GM18498 (cell line): ENCODE data around the gene NANS.
"Not testable (repeated sequence)": the region's sequence is repeated elsewhere in the genome, so short reads cannot be mapped to it uniquely, and the experiment has no call there.

ENCODE experiments used
- ATAC-seq: cut with Tn5 transposase; IDR thresholded peaks from one replicate; pipeline ENCODE4 v1.9.1; 2021; ENCODE audit warnings: mild to moderate bottlenecking, moderate library complexity; ENCODE audit not compliant: unreplicated experiment

The NANS gene, protein sequence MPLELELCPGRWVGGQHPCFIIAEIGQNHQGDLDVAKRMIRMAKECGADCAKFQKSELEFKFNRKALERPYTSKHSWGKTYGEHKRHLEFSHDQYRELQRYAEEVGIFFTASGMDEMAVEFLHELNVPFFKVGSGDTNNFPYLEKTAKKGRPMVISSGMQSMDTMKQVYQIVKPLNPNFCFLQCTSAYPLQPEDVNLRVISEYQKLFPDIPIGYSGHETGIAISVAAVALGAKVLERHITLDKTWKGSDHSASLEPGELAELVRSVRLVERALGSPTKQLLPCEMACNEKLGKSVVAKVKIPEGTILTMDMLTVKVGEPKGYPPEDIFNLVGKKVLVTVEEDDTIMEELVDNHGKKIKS

DNA sequence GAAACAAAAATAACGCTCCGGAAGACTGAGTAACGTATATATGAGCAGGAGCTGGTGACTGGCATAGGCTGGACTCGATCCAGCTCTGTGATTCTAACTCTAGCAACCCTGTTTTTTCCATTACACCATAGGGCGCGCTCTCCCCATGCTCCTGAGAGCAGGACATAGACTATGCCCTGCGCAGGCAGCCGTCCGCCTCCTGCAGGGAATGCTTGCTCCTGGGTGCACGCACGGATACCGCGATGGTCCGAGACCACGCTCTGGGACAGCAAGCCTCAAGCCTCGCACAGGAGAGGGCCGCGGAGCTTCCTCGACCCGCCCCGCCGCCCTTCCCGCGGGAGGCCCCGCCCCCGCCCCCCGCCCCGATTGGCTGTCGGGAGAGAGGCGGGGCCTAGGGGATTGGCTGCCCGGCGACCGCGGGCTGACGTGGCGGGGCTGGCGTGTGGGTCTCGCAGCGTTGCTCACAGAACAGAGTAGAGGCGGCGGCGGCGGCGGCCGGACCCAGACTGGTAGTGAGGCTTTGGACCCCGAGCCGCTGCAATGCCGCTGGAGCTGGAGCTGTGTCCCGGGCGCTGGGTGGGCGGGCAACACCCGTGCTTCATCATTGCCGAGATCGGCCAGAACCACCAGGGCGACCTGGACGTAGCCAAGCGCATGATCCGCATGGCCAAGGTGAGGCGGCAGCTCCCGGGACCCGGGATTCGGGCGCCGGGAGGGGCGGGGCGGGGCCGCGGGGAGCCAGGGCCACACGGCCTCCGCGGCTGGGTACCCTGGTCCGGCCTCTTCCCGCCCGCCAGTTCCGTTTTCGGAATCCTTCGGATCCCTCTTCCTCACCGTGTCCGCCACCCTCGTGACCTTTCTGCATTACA is at the start of gene NANS:
Gene NANS, plus strand, starts transcription at position 464 of the 869 bp plus-strand sequence. Its CDS starts 77 bp downstream, at position 541.
- peak; percentile 96 for ATAC-seq

DNA sequence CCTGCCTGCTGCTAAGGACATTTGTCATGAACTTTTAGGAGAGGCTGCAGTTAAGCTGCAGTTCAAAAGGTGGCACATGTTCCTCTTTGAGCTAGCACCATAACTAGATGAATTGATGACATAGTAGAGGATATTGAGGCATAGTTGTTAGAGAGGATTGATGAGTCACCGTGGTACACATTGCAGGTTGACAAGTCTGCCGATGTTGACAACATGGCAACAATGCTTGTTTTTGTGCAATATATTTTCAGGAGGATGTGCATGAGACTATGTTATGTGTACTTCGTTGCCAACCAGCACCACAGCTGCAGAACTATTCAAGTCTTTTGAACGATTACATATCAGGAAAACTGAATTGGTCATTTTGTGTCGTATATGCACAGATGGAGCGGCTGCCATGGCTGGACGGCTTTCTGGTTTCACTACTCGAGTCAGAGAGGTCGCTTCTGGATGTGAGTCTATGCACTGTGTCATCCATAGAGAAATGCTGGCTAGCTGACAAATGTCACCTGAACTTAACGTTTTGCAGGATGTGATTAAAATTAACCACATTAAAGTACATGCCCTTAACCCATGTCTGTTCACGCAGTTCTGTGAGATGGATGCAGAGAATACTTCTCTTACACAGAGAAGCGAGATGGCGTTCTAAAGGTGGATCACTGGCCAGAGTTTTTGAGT is 49.1 kb upstream of the NANS start:
- ATAC-seq, result no peak

DNA sequence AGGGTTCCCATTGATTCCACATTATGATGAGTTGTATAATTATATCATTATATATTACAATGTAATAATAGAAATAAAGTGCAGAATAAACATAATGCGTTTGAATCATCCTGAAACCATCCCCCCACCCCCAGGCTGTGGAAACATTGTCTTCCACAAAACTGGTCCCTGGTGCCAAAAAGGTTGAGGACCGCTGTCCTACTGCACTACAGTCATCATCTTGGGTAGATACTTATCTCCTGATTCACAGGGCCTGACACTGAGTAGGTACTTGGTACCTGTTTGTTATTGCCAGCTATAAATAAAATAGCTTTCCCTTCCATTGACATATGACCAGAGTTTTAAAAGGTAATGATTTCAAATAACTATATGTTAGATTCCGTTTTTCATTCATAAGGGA is 47.8 kb upstream of the NANS start:
- no peak for ATAC-seq

DNA sequence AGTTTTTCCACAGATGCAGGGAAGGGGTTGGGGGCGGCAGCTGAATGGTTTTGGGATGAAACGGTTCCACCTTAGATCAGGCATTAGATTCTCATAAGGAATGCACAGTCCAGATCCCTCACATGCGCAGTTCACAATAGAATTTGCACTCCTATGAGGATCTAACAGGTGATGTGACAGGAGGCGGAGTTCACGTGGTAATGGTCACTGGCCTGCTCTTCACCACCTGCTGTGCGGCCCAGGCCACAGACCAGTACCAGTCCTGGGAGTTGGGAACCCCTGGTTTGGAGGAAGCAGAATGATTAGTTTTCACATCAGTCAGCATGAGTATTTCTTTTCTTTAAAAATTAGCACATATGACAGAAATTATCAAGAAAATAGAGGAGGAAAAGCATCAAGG is 47.1 kb upstream of the NANS start:
- no peak for ATAC-seq

DNA sequence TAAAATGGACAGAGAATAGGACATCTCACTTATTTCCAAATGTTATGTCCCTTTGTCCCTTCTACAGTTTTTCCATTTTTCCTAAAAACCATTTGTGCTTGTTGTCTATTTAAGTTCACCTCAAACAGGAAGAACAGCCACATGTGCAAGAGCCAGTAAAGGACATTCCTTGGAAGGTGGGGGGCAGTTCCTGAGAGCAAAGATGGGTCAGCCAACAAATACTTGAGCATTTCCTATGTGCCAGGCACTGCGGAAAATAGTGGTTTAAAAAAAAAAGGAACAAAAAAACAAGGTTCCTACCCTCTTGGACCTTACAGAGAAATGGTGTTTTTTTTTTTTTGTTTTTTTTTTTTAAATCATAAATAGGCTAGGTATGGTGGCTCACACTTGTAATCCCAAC is 46.6 kb upstream of the NANS start:
- no peak for ATAC-seq

DNA sequence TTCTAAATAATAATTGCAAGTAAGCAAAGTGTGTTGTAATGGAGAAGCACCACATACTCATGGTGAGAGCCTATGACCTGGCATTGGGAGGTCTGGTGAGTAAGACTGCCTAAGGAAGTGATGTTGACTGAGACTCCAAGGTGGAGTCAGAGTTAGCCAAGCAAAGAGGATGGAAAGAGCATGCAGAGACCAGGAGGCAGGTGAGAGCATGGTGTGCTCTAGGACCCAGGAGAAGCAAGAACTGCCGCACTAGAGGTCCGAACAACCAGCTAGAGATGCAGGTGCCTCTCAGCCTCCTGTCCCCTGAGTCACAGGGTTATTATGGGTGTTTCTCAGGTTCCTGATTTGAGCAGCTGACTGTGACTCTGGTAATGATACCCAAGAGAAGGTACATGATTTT is 46.1 kb upstream of the NANS start:
- peak; percentile 84 for ATAC-seq

DNA sequence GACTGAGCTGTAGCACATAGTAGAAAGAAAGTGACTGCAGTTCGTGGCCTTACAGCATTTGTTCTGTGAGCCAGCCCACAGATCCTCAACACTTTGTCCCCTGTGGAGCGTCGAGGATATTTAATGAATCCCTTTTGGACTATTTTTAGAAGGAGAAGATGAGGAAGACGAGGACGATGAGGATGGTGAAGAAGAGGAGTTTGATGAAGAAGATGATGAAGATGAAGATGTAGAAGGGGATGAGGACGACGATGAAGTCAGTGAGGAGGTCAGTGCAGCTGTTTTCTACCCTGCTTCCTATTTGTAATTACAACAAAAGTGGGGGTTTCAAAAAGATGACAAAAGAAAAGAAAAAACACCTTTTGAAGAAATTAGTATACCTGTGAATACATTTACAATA is 45.4 kb upstream of the NANS start:
- no peak for ATAC-seq

DNA sequence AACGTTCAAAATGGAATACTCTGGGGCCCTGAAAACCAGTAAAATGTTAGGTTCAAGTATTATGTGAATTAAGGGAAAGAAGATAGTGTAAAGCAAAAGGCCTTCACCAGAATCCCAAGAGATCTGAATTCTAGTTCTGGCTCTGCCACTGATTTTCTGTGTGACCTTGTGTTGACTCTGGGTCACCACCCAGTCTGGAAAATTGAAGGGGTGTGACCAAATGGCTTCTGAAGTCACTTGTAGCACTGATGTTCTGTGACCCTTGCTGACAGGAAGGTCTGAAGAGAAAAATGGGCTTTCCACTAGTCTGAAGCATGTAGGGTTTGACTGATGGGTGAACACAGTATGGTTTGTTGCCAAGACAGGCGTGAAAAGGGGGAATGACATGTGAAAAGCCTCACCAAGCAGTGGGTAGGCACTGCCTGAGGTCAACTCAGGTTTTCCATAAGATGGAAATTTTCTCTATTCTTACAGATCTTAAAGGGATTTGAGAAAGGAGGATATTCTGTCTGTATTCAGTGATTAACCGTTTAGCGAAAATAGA is 40.3 kb upstream of the NANS start:
- no peak for ATAC-seq

DNA sequence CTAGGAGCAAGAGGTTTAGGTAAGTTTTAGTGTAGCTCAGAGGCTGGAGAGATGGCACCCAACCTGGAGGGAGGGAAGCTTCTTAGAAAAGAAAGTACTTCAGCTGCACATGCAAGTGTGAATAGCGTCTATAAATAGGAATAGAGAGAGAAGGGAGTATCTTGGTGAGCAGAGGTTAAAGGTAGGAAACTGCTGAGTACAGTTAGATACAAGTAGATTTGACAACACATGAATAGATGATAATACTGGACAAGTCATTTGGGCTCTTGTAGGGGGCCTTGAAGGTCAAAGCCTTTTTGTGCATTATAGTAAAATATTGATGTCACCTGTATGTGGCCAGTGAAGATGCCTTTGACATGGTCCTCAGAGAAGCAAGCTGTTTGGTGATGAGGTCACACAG is 39.2 kb upstream of the NANS start:
- no peak for ATAC-seq

DNA sequence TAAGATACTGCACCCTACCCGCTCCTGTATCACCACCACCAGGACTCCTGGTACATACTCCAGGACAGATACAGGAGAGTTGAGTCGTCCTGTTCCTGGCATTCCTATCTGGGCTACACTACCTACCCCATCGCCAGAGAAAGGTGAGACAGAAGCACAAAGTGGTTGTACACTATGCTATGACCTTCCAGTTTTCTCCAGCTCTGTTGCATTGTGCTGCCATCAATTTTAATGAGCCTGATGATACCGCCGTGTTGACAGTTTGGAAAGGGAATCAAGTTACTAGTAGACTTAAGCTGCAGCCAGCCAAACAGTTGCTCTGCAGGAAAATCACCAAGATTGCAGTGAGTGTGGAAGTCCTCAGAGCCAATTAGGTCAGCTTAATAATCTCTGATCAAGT is 38.2 kb upstream of the NANS start:
- no peak for ATAC-seq

DNA sequence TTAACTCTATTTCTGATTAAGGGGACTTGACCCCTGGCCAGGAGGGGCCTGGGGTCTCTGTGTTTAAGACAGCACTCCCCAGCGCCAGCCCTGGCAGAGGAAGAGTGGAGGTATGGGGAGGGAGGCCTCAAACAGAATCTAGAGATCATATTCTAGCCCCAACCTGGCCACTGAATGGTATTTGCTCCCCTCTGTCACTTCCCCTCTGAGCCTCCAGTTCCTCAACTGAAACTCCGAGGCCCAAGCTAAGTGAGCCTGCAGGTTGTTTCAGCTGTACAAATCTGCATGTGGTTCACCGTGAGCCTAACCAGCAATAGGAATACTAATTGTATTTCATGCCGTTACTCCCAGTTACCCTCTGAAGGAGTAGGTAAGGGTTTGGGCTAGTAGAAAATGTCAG is 37.4 kb upstream of the NANS start:
- ATAC-seq, result no peak

DNA sequence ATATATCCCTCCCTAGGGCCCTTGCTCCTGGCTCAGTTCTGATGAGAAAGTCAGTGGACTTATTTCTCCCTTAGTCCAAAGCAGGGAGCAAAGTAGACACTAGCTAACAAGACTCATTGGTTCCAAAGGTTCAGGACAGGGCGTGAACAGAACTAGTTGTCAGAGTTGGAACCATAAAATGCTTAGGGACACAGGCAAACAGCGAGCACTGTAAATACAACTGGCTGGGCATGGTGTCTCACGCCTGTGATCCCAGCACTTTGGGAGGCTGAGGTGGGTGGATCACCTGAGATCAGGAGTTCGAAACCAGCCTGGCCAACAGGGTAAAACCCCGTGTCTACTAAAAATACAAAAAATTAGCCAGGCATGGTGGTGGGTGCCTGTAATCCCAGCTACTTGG is 36.7 kb upstream of the NANS start:
- ATAC-seq, result not testable (repeated sequence)

DNA sequence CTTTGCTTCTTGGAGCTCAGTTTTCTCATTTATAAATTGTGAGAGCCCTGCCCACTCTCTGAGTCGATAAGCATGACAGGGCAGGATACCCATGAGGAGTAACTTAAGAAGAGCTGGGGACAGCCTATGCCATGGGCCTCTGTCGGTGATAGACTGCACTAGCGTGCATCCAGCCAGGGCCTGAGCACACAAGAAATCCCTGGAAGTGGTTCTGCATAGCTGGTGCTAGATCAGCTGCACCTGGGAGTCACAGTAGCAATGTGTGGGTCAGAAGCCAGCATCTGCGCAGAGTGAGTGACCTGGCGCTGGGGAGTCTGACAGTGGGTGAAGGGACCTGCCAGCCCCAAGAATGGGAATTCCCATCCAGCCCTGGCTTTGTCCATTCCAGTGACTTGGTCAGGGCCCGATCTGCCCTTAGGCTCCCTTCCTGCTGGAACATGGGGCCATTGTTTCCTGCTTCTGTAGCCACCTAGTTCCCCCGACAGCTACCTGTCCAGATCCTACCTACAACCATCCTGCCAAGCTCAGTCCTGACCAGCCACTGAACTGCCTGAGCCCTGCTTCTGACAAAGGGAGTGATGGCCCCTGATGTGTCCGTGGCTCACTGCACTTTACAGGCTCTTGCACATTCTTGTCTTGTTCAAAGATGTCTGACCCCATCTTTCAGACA is 35.9 kb upstream of the NANS start:
- no peak for ATAC-seq

DNA sequence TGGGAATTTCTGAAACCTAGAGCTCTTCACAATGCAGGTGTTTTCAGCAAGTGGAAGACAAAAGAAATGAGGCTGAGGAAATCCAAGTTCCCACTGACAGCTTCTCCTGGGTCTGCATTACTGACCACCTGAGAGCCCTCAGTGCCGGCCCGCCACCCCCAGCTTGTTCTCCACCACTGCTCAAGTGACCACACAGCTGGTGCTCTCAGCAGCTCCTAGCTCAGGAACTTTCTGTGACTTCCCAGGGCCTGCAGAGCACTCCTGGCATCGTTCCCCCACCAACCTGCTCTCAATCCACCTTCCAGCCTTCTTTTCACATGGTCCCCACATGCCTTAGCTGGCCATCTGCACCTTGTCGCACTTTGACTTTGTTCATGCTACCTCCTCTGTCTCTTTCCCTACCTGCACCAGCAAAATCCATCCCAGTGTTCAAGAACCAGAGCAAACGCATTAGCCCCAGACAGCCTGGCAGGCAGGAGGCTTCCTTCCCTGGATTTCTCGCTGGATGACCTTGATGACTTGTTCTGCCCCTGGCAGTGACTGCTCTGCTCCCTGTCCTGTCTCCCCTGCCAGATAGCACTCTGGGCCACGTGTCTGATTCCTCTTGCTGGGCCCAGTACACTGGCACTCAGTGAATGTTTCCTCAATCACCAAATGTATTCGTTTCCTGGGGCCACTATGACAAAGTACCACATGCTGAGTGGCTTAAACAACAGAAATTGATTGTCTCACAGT is 35.1 kb upstream of the NANS start:
- no peak for ATAC-seq

DNA sequence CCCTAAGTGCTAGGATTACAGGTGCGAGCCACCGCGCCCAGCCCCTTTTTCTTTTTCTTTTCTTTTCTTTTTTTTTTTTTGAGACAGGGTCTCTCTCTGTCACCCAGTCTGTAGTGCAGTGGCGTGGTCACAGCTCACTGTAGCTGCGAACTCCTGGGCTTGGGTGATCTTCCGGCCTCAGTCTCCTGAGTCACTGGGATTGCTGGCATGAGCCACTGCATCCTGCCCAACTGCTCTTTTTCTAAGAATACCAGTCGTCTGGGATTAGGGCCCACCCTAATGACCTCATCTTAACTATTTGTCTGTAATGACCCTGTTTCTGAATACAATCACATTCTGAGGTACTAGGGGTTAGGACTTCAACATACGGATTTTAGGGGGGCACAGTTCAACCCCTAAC is 34.1 kb upstream of the NANS start:
- no peak for ATAC-seq

DNA sequence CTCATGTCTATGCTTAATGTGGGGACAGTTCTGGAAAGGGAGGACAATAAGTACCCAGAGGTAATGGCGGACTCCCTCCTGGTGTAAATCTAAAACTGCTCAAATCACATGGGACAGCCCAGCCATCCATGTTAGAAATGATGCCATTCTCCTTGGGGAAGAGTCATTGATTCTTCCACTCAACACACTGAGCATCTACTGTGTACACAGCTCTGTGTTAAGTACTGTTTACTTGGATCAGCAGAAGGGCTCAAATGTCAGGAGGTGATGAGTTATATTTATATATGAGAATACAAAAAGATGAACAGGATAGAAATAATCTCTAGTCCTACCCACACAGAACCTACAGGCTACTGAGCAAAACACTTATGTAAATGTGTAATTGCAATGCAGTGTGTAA is 31.8 kb upstream of the NANS start:
- no peak for ATAC-seq

DNA sequence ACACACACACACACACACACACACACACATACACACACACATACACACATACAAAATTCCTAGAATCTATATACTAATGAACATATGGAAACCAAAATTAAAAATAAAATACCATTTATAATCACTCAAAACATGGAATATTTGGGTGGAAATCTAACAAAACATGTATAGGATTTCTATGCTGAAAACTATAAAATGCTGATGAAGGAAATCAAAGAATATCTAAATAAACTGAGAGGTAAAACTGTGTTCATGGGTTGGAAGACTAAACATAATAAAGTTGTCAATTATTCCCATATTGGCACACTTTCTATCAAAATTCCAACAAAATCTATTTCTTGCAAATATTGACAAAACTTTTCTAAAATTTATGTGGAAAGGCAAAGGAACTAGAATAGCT is 25.4 kb upstream of the NANS start:
- no peak for ATAC-seq

DNA sequence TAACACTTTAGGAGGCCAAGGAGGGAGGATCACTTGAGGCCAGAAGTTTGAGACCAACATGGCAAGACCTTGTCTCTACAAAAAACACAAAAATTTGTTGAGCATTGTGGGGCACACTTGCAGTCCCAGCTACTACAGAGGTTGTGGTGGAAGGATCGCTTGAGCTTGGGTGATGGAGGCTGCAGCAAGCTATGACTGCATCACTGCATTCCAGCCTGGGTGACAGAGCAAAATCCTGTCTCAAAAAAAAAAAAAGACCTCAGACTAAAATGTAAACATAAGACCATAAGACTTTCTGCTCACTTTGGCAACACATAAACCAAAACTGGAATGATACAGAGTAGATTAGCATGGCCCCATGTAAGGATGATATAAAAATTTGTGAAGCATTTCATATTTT is 24.6 kb upstream of the NANS start:
- ATAC-seq, result no peak

DNA sequence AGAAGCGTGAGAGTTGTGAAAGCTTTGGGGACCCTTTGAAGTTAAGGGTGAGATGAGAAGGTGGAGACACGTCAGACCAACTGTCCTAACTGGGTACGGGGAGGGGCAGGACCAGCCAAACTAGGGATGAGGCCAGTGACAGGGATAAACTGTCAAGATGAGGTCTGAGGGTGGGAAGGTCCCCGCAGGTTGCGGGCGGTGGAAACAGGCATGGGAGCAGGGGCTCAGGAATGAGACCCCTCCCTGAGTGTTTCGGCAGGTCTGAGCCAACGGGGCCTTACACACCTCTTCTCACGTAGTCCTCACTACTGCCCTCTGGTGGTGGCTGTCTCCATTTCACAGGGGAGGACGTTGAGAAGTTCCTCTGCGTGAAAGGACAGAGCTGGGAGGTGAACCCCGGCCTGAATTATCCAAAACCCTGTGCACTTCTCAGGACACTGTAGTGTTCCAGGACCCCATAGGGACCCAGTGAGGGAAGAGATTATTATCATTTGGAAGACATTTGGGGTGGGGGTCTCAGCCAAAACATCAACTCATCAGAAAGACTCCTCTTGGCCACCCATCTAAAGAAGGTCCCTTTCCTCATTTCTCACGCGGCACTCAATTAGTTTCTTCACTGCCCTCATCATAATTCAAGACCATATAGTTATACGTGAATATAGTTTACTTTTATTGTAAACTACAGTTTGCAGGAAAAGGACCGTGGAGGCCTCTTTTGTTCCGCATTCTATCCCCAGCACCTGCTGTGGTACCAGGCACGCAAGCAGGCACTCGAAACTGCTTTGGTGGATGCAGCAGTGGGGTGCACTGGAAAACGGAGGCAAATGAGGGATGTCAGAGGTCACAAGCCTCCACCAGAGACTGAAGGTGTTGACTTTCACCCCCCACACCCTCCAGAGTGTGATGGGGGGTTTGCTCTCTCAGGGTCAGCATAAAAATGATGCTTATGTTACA is 21.7 kb upstream of the NANS start:
- ATAC-seq, result peak; percentile 70
